HCT116 (cell line): ENCODE results near the gene RGCC. TPM values are rescaled to one million over a fixed set of nuclear protein-coding genes. Genes with fewer than 3 reads are reported as not detected.

Experiments used
- total RNA-seq: library from RNA; stranded (reverse); gene quantifications from one replicate; pipeline ENCODE4 v1.2.1, GENCODE V29; 2021; ENCODE audit not compliant: unreplicated experiment

The RGCC gene
- total RNA-seq, 1 experiment from 2014 or later, result 3.2 TPM

Other genes with a start within 250 kb of the RGCC start
- gene MTRF1, start 194.0 kb upstream of the RGCC start, total RNA-seq, result 11.4 TPM
- 19.1 TPM for gene NAA16, start 146.3 kb upstream of the RGCC start, total RNA-seq